ENCODE results near the gene METRNL. TPM values are rescaled to one million over a fixed set of nuclear protein-coding genes. Genes with fewer than 3 reads are reported as not detected.
"Not testable (repeated sequence)": the region's sequence is repeated elsewhere in the genome, so short reads cannot be mapped to it uniquely, and the experiment has no call there.

Gene METRNL
- total RNA-seq, 1 experiment from 2014 or later: 33.8 TPM

DNA sequence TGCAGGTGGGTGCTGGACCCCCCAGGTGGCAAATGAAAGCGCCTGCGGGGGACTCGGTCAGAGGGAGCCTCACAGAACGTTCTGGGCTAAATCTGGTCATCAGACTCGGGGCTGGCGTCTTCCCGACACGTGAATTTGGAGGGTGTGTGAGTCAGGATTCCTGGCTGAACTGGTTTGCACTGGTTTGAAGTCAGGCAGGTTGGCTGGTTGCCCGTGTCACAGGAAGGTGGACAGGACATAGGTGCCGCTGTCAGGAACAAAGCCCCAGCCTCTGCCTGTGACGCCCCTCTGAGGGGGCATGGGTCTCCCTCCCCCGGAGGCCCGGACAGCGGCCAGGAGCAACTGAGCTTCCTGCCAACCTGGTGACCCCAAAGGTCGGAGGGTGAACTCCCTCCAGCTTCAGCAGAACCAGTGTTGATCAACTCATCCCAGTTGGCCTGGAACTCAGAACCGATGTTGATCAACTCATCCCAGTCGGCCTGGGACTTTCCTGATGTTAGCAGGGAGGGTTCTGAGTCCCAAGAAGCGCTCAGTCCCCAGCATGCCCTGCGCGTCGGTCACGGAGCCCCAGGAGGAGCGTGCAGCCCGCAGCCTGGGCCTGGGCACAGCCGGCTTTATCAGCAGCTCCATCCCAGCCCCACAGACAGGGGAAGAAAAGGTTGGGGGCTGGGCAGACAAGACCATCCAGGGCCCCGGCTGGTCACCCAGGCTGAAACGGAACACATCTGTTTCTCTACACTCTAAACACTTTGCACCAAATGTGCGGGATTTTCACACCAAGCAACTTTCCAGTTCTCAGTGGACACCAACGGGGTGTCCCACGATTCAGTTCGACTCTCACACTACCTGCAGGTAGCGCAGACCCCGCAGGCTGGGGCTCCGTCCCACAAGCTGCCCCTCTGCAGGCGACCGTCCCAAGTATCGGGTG lies 14.4 kb upstream of the METRNL start:
- no peaks in the 10 kb centered on the region for H3K36me3 ChIP-seq (ENCODE audit: control insufficient read depth, insufficient read depth, low read length)
- no peaks in the 10 kb centered on the region for H3K9me3 Mint-ChIP-seq (ENCODE audit: unreplicated experiment)
- peak in 1 of 2 experiments; percentile 48 for DNase-seq
- H3K4me1 ChIP-seq: peaks cover 6% of the 10 kb centered on the region; the same call in 1 of the 2 replicates
- H3K27me3 Mint-ChIP-seq (ENCODE audit: insufficient read depth, unreplicated experiment): peaks cover 3% of the 10 kb centered on the region
- no peaks in the 10 kb centered on the region for H3K36me3 Mint-ChIP-seq (ENCODE audit: insufficient read depth, unreplicated experiment)
- H3K4me3 Mint-ChIP-seq (ENCODE audit: unreplicated experiment): no peak overlapping the region
- no peak overlapping the region for H3K4me3 ChIP-seq (ENCODE audit: low read depth, low read length)
- peak overlapping the region; percentile 31 for H3K27ac Mint-ChIP-seq (ENCODE audit: unreplicated experiment)
- BruUV-seq (replicated peaks): no TSS peak
- CTCF ChIA-PET: no interaction called here
- intact Hi-C loops (cut with micrococcal nuclease; ENCODE audit: unreplicated experiment): no loop called here
- no peaks in the 10 kb centered on the region for H3K9me3 ChIP-seq
- POLR2A ChIA-PET: no interaction called here
- no peaks in the 10 kb centered on the region; the same call in 1 of the 2 replicates for H3K27me3 ChIP-seq (replicated peaks; ENCODE audit: control insufficient read depth, insufficient read depth, low read length)
- TF ChIP-seq, protein P1, sequence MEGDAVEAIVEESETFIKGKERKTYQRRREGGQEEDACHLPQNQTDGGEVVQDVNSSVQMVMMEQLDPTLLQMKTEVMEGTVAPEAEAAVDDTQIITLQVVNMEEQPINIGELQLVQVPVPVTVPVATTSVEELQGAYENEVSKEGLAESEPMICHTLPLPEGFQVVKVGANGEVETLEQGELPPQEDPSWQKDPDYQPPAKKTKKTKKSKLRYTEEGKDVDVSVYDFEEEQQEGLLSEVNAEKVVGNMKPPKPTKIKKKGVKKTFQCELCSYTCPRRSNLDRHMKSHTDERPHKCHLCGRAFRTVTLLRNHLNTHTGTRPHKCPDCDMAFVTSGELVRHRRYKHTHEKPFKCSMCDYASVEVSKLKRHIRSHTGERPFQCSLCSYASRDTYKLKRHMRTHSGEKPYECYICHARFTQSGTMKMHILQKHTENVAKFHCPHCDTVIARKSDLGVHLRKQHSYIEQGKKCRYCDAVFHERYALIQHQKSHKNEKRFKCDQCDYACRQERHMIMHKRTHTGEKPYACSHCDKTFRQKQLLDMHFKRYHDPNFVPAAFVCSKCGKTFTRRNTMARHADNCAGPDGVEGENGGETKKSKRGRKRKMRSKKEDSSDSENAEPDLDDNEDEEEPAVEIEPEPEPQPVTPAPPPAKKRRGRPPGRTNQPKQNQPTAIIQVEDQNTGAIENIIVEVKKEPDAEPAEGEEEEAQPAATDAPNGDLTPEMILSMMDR (IDR thresholded peaks at IDR 0.05; ENCODE audit: insufficient read depth in 1 of 2, low read depth in 1 of 2, low read length in 1 of 2, severe bottlenecking in 1 of 2, unreplicated experiment in 1 of 2): no peak
- H3K4me1 Mint-ChIP-seq (ENCODE audit: low read depth, unreplicated experiment): no peaks in the 10 kb centered on the region

DNA sequence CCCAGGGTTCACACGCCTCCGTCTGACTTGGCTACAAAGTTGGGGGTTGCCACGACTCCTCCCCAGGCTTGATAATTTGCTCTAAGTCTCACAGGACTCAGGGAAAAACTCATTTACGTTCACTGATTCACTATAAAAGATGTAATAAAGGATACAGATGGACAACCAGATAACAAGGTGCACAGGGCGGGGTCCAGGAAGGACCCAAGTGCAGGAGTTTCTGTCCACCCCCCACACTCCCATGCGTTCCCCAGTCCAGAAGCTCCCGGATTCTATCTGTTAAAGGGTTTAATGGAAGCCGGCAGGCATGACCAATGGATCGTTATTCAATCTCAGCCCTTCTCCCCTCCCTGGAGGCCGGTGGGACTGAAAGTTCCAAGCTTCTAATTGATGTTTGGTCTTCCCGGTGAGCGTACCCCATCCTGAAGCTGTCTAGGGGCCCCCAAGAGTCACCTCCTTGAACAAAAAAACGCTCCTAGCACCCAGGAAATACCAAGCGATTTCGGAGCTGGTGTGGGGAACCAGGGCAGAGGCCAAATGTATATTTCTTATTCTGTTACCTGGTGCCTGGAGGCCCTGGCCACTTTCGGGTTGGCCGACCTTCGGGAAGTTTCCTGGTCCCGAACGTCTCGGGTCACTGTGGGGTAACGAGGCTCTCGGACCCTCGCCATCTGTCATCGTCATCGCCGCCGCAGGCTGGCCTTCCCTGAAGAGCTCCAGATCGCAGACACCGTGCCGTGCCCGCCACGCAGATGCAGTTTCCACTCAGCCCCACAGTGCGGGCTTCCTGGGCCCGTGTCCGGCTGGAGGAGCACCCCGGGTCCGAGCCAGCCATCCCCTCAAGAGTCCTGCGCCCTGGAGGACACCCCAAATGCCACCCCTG lies 13.5 kb upstream of the METRNL start:
- Mint-ChIP-seq H3K27ac (ENCODE audit: unreplicated experiment) (peak overlapping the region; percentile 31), H3K36me3 (ENCODE audit: insufficient read depth, unreplicated experiment) (no peaks in the 10 kb centered on the region), H3K27me3 (ENCODE audit: insufficient read depth, unreplicated experiment) (peaks cover 3% of the 10 kb centered on the region), H3K9me3 (ENCODE audit: unreplicated experiment) (no peaks in the 10 kb centered on the region), H3K4me1 (ENCODE audit: low read depth, unreplicated experiment) (no peaks in the 10 kb centered on the region), H3K4me3 (ENCODE audit: unreplicated experiment) (no peak overlapping the region)
- Histone ChIP-seq H3K4me3 (ENCODE audit: low read depth, low read length) (no peak overlapping the region), H3K27me3 (replicated peaks; ENCODE audit: control insufficient read depth, insufficient read depth, low read length) (no peaks in the 10 kb centered on the region; the same call in 1 of the 2 replicates), H3K9me3 (no peaks in the 10 kb centered on the region), H3K36me3 (ENCODE audit: control insufficient read depth, insufficient read depth, low read length) (no peaks in the 10 kb centered on the region), H3K4me1 (peaks cover 6% of the 10 kb centered on the region; the same call in 1 of the 2 replicates)
- ChIA-PET CTCF (interaction anchor here (0.5 kb wide), 1 partner anchor 387 kb away, joined by 6 read pairs; no protein-coding TSS in a partner anchor), POLR2A (no interaction called here)
- DNase-seq: peak in 1 of 2 experiments; percentile 14
- BruUV-seq (replicated peaks): no TSS peak
- intact Hi-C loops (cut with micrococcal nuclease; ENCODE audit: unreplicated experiment): no loop called here
- TF ChIP-seq, protein P1 (IDR thresholded peaks at IDR 0.05; ENCODE audit: insufficient read depth in 1 of 2, low read depth in 1 of 2, low read length in 1 of 2, severe bottlenecking in 1 of 2, unreplicated experiment in 1 of 2): no peak

DNA sequence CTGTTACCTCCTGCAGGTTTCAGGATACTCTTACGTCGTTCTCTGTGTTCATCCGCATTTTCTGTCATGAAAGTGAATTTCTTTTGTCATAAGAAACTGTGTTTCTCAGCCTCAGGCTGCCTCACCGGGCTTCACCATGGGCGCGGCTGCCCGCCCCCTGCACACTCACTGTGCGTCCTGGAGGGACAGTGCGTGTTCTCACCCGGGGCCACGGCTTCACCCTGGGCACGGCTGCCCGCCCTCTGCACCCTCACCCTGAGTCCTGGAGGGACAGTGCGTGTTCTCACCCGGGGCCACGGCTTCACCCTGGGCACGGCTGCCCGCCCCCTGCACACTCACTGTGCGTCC lies 12.9 kb upstream of the METRNL start:
- H3K36me3 Mint-ChIP-seq (ENCODE audit: insufficient read depth, unreplicated experiment); BruUV-seq (replicated peaks); H3K36me3 ChIP-seq (ENCODE audit: control insufficient read depth, insufficient read depth, low read length); H3K9me3 ChIP-seq; H3K27ac Mint-ChIP-seq (ENCODE audit: unreplicated experiment); intact Hi-C loops (cut with micrococcal nuclease; ENCODE audit: unreplicated experiment); CTCF ChIA-PET; H3K9me3 Mint-ChIP-seq (ENCODE audit: unreplicated experiment); H3K4me1 ChIP-seq; H3K4me3 Mint-ChIP-seq (ENCODE audit: unreplicated experiment); H3K27me3 ChIP-seq (replicated peaks; ENCODE audit: control insufficient read depth, insufficient read depth, low read length); H3K4me3 ChIP-seq (ENCODE audit: low read depth, low read length); POLR2A ChIA-PET; H3K27me3 Mint-ChIP-seq (ENCODE audit: insufficient read depth, unreplicated experiment); DNase-seq; H3K4me1 Mint-ChIP-seq (ENCODE audit: low read depth, unreplicated experiment): not testable (repeated sequence)

All from Caco-2 (cell line).